HL-60 (cell line): Measurements from ENCODE around the gene SMIM22.

Experiments used
- DNase-seq, 2 experiments: peaks; one replicate each; pipeline ENCODE4 v3.0.0-alpha.2; 2010 to 2020; ENCODE audit warnings: low read depth in 1 of 2, low spot score in 1 of 2
- H3K27ac ChIP-seq: fragments of 250-450 bp; sonication (Bioruptor Pico); replicated peaks from 2 replicates; pipeline ENCODE4 v1.5.1; 2020; ENCODE audit warnings: mild to moderate bottlenecking, moderate library complexity
- H3K27me3 ChIP-seq: fragments of 250-450 bp; sonication (Bioruptor Pico); 2 replicates; pipeline ENCODE4 v1.5.1; 2021; ENCODE audit warnings: mild to moderate bottlenecking, moderate library complexity; ENCODE audit not compliant: insufficient read depth, poor library complexity, severe bottlenecking
- H3K4me3 ChIP-seq: replicated peaks from 2 replicates; pipeline ENCODE4 v1.5.1; 2011; ENCODE audit warnings: mild to moderate bottlenecking, control low read depth, low read length; ENCODE audit not compliant: insufficient read depth
- GABPA ChIP-seq: IDR thresholded peaks from 2 replicates; pipeline ENCODE4 v1.6.1; 2012; ENCODE audit warnings: low read depth
- POLR2AphosphoS5 ChIP-seq: IDR thresholded peaks from 2 replicates; pipeline ENCODE4 v1.6.1; 2012; ENCODE audit warnings: low read depth
- SPI1 ChIP-seq: IDR thresholded peaks from 2 replicates; pipeline ENCODE4 v1.6.1; 2012; ENCODE audit warnings: low read depth, mild to moderate bottlenecking, borderline replicate concordance
- TF ChIP-seq, protein P1 (sequence below): IDR thresholded peaks from 2 replicates; pipeline ENCODE4 v1.6.1; 2012; ENCODE audit warnings: low read depth; ENCODE audit not compliant: insufficient replicate concordance
- TF ChIP-seq, protein P2 (sequence below): IDR thresholded peaks from one replicate; pipeline ENCODE4 v1.5.1; 2011; ENCODE audit warnings: low read length, control low read depth, inconsistent platforms; ENCODE audit not compliant: insufficient read depth

The SMIM22 gene

DNA sequence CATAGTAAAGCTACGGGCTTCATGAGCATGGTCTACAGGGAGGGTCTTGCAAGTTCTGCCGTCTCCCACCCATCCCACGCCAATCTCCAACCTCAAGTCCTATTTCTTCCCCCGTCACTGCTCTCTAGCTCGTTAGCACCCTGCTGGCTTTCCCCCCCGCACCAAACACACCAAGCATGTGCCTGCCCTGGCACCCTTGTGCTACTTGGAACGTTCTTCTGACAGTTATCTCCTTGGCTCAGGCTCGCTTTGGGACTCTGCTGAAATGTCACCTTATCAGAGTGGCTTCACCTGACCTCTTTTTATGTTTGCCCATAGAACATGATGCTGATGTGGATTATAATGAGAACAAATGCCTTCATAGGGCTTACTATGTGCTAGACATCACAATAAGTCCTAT, 30.0 kb downstream of the SMIM22 start:
- H3K27ac ChIP-seq, result no peak overlapping the region
- TF ChIP-seq POLR2AphosphoS5 (no peak), SPI1 (no peak), GABPA (no peak)
- TF ChIP-seq, protein P1, sequence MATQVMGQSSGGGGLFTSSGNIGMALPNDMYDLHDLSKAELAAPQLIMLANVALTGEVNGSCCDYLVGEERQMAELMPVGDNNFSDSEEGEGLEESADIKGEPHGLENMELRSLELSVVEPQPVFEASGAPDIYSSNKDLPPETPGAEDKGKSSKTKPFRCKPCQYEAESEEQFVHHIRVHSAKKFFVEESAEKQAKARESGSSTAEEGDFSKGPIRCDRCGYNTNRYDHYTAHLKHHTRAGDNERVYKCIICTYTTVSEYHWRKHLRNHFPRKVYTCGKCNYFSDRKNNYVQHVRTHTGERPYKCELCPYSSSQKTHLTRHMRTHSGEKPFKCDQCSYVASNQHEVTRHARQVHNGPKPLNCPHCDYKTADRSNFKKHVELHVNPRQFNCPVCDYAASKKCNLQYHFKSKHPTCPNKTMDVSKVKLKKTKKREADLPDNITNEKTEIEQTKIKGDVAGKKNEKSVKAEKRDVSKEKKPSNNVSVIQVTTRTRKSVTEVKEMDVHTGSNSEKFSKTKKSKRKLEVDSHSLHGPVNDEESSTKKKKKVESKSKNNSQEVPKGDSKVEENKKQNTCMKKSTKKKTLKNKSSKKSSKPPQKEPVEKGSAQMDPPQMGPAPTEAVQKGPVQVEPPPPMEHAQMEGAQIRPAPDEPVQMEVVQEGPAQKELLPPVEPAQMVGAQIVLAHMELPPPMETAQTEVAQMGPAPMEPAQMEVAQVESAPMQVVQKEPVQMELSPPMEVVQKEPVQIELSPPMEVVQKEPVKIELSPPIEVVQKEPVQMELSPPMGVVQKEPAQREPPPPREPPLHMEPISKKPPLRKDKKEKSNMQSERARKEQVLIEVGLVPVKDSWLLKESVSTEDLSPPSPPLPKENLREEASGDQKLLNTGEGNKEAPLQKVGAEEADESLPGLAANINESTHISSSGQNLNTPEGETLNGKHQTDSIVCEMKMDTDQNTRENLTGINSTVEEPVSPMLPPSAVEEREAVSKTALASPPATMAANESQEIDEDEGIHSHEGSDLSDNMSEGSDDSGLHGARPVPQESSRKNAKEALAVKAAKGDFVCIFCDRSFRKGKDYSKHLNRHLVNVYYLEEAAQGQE, result no peak
- TF ChIP-seq, protein P2, sequence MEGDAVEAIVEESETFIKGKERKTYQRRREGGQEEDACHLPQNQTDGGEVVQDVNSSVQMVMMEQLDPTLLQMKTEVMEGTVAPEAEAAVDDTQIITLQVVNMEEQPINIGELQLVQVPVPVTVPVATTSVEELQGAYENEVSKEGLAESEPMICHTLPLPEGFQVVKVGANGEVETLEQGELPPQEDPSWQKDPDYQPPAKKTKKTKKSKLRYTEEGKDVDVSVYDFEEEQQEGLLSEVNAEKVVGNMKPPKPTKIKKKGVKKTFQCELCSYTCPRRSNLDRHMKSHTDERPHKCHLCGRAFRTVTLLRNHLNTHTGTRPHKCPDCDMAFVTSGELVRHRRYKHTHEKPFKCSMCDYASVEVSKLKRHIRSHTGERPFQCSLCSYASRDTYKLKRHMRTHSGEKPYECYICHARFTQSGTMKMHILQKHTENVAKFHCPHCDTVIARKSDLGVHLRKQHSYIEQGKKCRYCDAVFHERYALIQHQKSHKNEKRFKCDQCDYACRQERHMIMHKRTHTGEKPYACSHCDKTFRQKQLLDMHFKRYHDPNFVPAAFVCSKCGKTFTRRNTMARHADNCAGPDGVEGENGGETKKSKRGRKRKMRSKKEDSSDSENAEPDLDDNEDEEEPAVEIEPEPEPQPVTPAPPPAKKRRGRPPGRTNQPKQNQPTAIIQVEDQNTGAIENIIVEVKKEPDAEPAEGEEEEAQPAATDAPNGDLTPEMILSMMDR, result no peak
- H3K27me3 ChIP-seq, result no peaks in the 10 kb centered on the region
- H3K4me3 ChIP-seq, result no peak overlapping the region
- no peak for DNase-seq

DNA sequence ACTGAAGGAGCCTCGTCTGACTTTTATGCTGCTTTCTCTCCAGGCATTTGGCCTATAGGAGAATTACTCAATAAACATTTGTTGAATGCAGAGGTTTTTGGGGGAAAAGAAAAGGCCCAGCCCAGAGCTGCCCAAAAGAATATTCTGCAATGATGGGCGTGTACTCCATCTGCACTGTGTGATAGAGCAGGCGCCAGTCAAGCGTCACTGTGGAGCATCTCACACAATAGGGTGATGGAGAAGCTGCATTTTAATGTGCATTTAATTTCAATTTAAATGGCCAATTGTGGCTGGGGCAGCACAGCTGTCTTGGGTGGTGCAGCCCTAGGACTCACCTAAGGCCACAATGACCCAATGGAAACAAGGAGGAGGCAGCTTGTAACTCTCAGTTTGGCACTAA, 31.4 kb downstream of the SMIM22 start:
- Histone ChIP-seq H3K4me3 (no peak overlapping the region), H3K27ac (no peak overlapping the region), H3K27me3 (no peaks in the 10 kb centered on the region)
- TF ChIP-seq GABPA, result no peak
- TF ChIP-seq, protein P2, result no peak
- DNase-seq, result no peak

DNA sequence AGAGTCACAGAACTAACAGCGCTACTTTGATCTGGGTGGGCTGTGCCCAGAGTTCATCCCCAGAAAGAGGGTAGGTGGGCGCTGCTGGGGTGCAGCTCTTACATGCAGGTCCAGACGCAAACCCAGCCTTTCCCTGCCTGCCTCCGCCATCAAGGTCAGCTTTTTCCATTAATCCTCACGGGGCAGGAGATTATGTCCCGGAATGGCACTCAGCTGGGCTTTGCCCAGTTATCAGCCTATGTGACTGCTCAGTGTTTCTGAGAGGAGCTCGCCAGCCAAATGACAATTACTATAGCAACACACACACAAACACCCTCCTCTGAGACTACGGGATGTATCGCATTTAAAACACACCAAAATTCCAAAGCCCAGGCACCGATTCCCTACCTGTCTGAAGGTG, 31.8 kb downstream of the SMIM22 start:
- Histone ChIP-seq H3K4me3 (no peak overlapping the region), H3K27me3 (no peaks in the 10 kb centered on the region), H3K27ac (no peak overlapping the region)
- no peak for TF ChIP-seq POLR2AphosphoS5
- no peak for TF ChIP-seq GABPA
- TF ChIP-seq, protein P1, result no peak
- TF ChIP-seq SPI1, result no peak
- TF ChIP-seq, protein P2, result no peak
- no peak for DNase-seq

DNA sequence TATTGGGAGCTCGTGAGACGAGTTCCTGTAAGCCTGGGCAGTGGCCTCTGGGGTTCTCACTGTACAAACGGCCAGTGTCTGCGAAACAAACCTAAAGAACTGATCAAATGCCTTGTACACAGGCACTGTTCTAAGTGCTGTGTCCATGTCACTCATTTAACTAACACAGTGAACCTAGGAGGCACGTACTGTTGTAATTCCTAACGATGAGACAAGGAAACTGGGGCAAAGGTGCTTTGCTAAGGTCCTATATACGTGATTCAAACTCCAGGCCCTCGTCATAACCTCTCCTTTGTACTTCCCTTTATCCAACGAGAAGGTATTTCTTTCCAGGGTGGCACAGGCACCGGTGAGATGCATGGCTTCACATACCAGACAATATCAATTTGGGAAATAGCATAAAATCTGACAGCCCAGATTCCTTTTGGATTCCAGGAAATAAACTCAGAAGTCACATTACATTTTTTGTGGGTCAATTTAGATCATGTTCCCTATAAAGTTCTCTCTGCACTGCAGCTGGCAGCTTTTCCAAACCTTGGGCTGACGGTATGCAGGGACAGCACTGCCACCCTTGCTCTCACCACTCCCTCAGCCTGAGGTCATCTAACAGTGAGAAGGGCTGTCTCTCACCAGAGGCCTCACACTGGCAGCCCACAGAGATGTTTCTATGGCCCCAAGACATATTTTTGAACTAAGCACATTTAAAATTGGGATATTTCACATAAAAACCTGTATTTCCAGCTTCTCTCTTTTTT, 33.6 kb downstream of the SMIM22 start:
- DNase-seq, result no peak
- Histone ChIP-seq H3K27me3 (no peaks in the 10 kb centered on the region), H3K4me3 (no peak overlapping the region), H3K27ac (no peak overlapping the region)
- TF ChIP-seq, protein P2, result no peak
- TF ChIP-seq SPI1, result no peak
